Endothelial cell of umbilical vein (primary cell): ENCODE measurements around the gene HIPK4. TPM values are rescaled to one million over a fixed set of nuclear protein-coding genes. Genes with fewer than 3 reads are reported as not detected.

Experiments used
- BruUV-seq: library from RNA; stranded (reverse); fragments of 400-500 nt; replicated peaks from 2 replicates; lab custom pipeline; 2021; lab: Mats Ljungman, UMichigan
- CTCF ChIA-PET: fragments of 300-600, 350-600 bp; sonication (Branson Sonifier 250); formaldehyde crosslinking; loops from one replicate; lab custom pipeline; 2021; ENCODE audit warnings: antibody characterized with exemption, inconsistent platforms; lab: Charles Lee
- POLR2A ChIA-PET: fragments of 300-600, 350-600 bp; sonication (Branson Sonifier 250); formaldehyde crosslinking; loops from one replicate; lab custom pipeline; 2021; ENCODE audit warnings: antibody characterized with exemption, inconsistent platforms; lab: Charles Lee
- DNase-seq: peaks from one replicate; pipeline ENCODE4 v3.0.0-alpha.2; 2011; ENCODE audit warnings: low read depth, low spot score
- FAIRE-seq: peaks from 2 replicates; lab custom pipeline; 2011; peaks lifted over from hg19 to GRCh38; lab: Jason Lieb, UNC
- H2AFZ ChIP-seq: 2 replicates; pipeline ENCODE4 v1.6.0; 2012; ENCODE audit warnings: low read depth, low read length, control low read depth, inconsistent platforms
- H3K27ac ChIP-seq: 2 replicates; pipeline ENCODE4 v1.5.1; 2011; ENCODE audit warnings: low read depth, mild to moderate bottlenecking, control low read depth, low read length, moderate library complexity; ENCODE audit not compliant: insufficient read depth
- H3K27me3 ChIP-seq, 2 experiments: 2 replicates each; pipeline versions ENCODE4 v1.6.0 to v1.6.1; 2011; ENCODE audit warnings: low read length in 2 of 2, mixed read lengths in 1 of 2; ENCODE audit not compliant: control insufficient read depth in 2 of 2, insufficient read depth in 2 of 2
- H3K36me3 ChIP-seq, 2 experiments: 2 replicates in 1 of 2; 3 replicates in 1 of 2; pipeline ENCODE4 v1.5.1; 2011; ENCODE audit warnings: low read length in 2 of 2, mild to moderate bottlenecking in 1 of 2, moderate library complexity in 1 of 2; ENCODE audit not compliant: control insufficient read depth in 2 of 2, insufficient read depth in 2 of 2; ENCODE audit errors: extremely low read depth in 1 of 2
- H3K4me1 ChIP-seq: 3 replicates; pipeline ENCODE4 v1.5.1; 2011; ENCODE audit warnings: mild to moderate bottlenecking, low read length; ENCODE audit not compliant: control insufficient read depth, insufficient read depth; ENCODE audit errors: extremely low read depth
- H3K4me2 ChIP-seq: 2 replicates; pipeline ENCODE4 v1.6.1; 2011; ENCODE audit warnings: low read length, control low read depth, mixed read lengths; ENCODE audit not compliant: insufficient read depth
- H3K4me3 ChIP-seq, 3 experiments: fragments of 200-600 bp in 1 of 3; sonication (generic), shearing (Covaris generic) in 1 of 3; replicated peaks in 1 of 3; 2 replicates each; pipeline ENCODE4 v1.5.1; 2011 to 2016; ENCODE audit warnings: control low read depth in 3 of 3, low read length in 3 of 3, mild to moderate bottlenecking in 2 of 3, inconsistent platforms in 1 of 3, low read depth in 1 of 3, moderate library complexity in 1 of 3; ENCODE audit not compliant: insufficient read depth in 1 of 3
- H3K79me2 ChIP-seq: 2 replicates; pipeline ENCODE4 v1.6.0; 2012; ENCODE audit warnings: low read length, inconsistent platforms; ENCODE audit not compliant: control insufficient read depth, insufficient read depth
- H3K9ac ChIP-seq: replicated peaks from 2 replicates; pipeline ENCODE3; 2011; ENCODE audit warnings: low read length, control low read depth; ENCODE audit not compliant: insufficient read depth; ENCODE audit errors: extremely low read depth
- H3K9me1 ChIP-seq: replicated peaks from 3 replicates; pipeline ENCODE4 v1.6.0; 2011; ENCODE audit warnings: mild to moderate bottlenecking, low read length; ENCODE audit not compliant: control insufficient read depth, insufficient read depth; ENCODE audit errors: extremely low read depth
- H3K9me3 ChIP-seq: replicated peaks from 2 replicates; pipeline ENCODE4 v1.5.1; 2012; ENCODE audit warnings: low read length, inconsistent platforms; ENCODE audit not compliant: control insufficient read depth, insufficient read depth
- H4K20me1 ChIP-seq: replicated peaks from 2 replicates; pipeline ENCODE3; 2011; ENCODE audit warnings: mild to moderate bottlenecking, low read length; ENCODE audit not compliant: control insufficient read depth, insufficient read depth; ENCODE audit errors: extremely low read depth
- EZH2 ChIP-seq: IDR thresholded peaks from 2 replicates; pipeline ENCODE4 v1.6.1; 2012; ENCODE audit warnings: borderline replicate concordance, low read depth, mild to moderate bottlenecking, moderate library complexity, low read length, inconsistent platforms; ENCODE audit not compliant: severe bottlenecking
- FOS ChIP-seq: IDR thresholded peaks from 2 replicates; pipeline ENCODE4 v1.6.1; 2011; ENCODE audit warnings: mild to moderate bottlenecking, low read length, moderate library complexity, borderline replicate concordance; ENCODE audit not compliant: insufficient read depth
- GATA2 ChIP-seq: IDR thresholded peaks from 2 replicates; pipeline ENCODE4 v1.7.0; 2011; ENCODE audit warnings: low read depth, mild to moderate bottlenecking, moderate library complexity, mixed read lengths, low read length; ENCODE audit not compliant: insufficient read length, insufficient read depth
- JUN ChIP-seq: IDR thresholded peaks from 2 replicates; pipeline ENCODE4 v1.6.1; 2011; ENCODE audit warnings: borderline replicate concordance, low read depth; ENCODE audit not compliant: insufficient read length, insufficient read depth
- MAX ChIP-seq: IDR thresholded peaks from 2 replicates; pipeline ENCODE4 v1.6.1; 2011; ENCODE audit not compliant: insufficient read depth, insufficient read length
- MYC ChIP-seq: IDR thresholded peaks from one replicate; pipeline ENCODE4 v1.6.1; 2011; ENCODE audit warnings: mild to moderate bottlenecking, low read depth, low read length
- POLR2A ChIP-seq: IDR thresholded peaks from 2 replicates; pipeline ENCODE4 v1.6.1; 2012; ENCODE audit warnings: low read depth, mild to moderate bottlenecking, control low read depth, low read length
- POLR2AphosphoS5 ChIP-seq: IDR thresholded peaks from 2 replicates; pipeline ENCODE4 v1.6.1; 2012; ENCODE audit warnings: low read depth, mild to moderate bottlenecking, control low read depth, low read length, moderate library complexity; ENCODE audit not compliant: insufficient read depth
- dilution Hi-C: fragments of 300-500 bp; cut with MboI; formaldehyde crosslinking; loops from one replicate; pipeline ENCODE4 v1.15.0; 2019; ENCODE audit warnings: low sequenced_read_pairs; ENCODE audit not compliant: extremely low pct_ligation_motif_present
- intact Hi-C: fragments of 100-400 bp; cut with micrococcal nuclease; formaldehyde crosslinking; loops from one replicate; pipeline ENCODE4 v1.10.0; 2022
- polyA plus RNA-seq, 4 experiments: library from polyadenylated mRNA; depleted of rRNA in 3 of 4; stranded (reverse) in 3 of 4; unstranded in 1 of 4; fragments of >200 nt; gene quantifications; 2 replicates each; pipeline versions ENCODE4 v1.2.1 to v1.2.3, GENCODE V29; 2011 to 2012; ENCODE audit warnings: missing spikeins in 1 of 4
- total RNA-seq: library from RNA; stranded (reverse); gene quantifications from 2 replicates; pipeline ENCODE4 v1.2.3, GENCODE V29; 2021
- TF ChIP-seq, protein P1 (sequence below), 2 donors: IDR thresholded peaks; 1 replicate in 1 of 2; 2 replicates in 1 of 2; pipeline ENCODE4 v1.5.1; 2011; ENCODE audit warnings: low read length in 2 of 2, mild to moderate bottlenecking in 2 of 2, moderate library complexity in 2 of 2, control low read depth in 1 of 2, inconsistent platforms in 1 of 2, low read depth in 1 of 2; ENCODE audit not compliant: insufficient read depth in 1 of 2; ENCODE audit errors: extremely low read depth in 1 of 2

The HIPK4 gene
- total and polyA plus RNA-seq, 2 donors (not counting 3 experiments of a cell fraction or from before 2014, with no cell fraction given) = 0.12 TPM; not detected in 1

DNA sequence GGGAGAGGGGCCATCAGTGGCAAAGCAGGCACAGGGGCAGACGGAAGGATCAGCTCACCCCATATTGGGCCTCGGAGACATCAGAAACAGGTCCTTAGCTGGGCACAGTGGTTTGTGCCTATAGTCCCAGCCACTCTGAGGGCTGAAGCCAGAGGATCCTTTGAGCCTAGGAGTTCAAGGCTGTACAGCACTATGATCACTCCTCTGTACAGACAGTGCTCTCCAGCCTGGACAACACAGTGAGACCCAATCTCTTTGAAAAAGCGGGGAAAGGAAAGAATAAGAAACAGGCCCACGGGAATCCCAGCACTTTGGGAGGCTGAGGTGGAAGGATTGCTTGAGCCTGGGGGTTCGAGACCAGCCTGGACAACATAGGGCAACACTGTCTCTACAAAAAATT is 29.8 kb upstream of the HIPK4 start:
- H3K79me2 ChIP-seq = peaks cover 27% of the 10 kb centered on the region
- no peaks in the 10 kb centered on the region for H3K9me3 ChIP-seq
- H3K4me3 ChIP-seq = no peak overlapping the region
- no peaks in the 10 kb centered on the region for H3K9me1 ChIP-seq
- FAIRE-seq (no peak), DNase-seq (no peak)
- H3K36me3 ChIP-seq = peaks cover 8 to 9% of the 10 kb centered on the region in 2 experiments
- POLR2A ChIA-PET = interaction anchor here (1.2 to 1.9 kb wide), 2 partner anchors 13 to 23 kb away, joined by 3 to 15 read pairs; no protein-coding TSS in a partner anchor
- no peak overlapping the region for H3K9ac ChIP-seq
- TF ChIP-seq POLR2A = no peak
- no peak for TF ChIP-seq GATA2
- TF ChIP-seq MYC = no peak
- TF ChIP-seq EZH2 = no peak
- no peak for TF ChIP-seq POLR2AphosphoS5
- TF ChIP-seq FOS = no peak
- no peak for TF ChIP-seq MAX
- dilution Hi-C loops (no loop called here), intact Hi-C loops (loop anchor here (2.0 to 5.0 kb wide), 2 partner anchors 72 to 179 kb away; partner anchors contain the start of genes C19orf47 and PLD3)
- H4K20me1 ChIP-seq = no peaks in the 10 kb centered on the region
- peaks cover 26% of the 10 kb centered on the region for H3K4me1 ChIP-seq
- no peak overlapping the region for H3K27ac ChIP-seq
- no peaks in the 10 kb centered on the region for H3K27me3 ChIP-seq
- no TSS peak for BruUV-seq
- no peak overlapping the region for H2AFZ ChIP-seq
- H3K4me2 ChIP-seq = no peak overlapping the region
- CTCF ChIA-PET = interaction anchor here (1.1 to 3.7 kb wide), 13 partner anchors 9 to 180 kb away, joined by 3 to 43 read pairs (median 9); partner anchors contain the start of genes BLVRB, SERTAD3 and SPTBN4

DNA sequence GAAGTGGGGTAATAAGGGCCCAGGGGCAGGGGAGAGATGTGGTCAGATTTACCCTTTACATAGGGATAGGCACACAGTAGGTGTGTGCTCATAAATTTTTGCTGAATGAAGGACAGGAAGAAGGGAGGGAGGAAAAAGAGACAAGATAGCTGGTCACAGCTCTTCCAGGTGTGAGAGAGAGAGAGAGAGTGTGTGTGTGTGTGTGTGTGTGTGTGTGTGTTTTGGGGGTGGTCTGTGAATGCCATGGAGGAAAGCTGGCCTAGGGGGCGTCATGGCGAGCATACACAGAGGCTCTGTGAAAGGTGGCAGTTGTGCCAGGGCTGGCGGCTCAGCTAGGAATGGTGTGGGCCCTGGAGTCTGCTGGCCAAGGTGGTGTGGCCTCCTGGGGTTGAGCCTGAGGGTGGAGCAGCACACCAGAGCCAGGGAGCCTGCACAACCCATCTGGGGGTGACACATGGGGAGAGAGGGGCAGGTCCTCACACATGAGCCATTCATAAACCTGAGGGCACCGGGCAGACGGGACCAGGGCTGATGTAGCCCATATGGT is 29.2 kb upstream of the HIPK4 start:
- no peak for DNase-seq
- Histone ChIP-seq H2AFZ (no peak overlapping the region), H3K9me1 (no peaks in the 10 kb centered on the region), H3K79me2 (peaks cover 20% of the 10 kb centered on the region), H3K27me3 (no peaks in the 10 kb centered on the region), H3K9ac (no peak overlapping the region), H3K36me3 (peaks cover 8 to 9% of the 10 kb centered on the region in 2 experiments), H3K4me3 (no peak overlapping the region), H3K27ac (no peak overlapping the region), H3K4me2 (no peak overlapping the region), H3K4me1 (peaks cover 21% of the 10 kb centered on the region), H3K9me3 (no peaks in the 10 kb centered on the region), H4K20me1 (no peaks in the 10 kb centered on the region)
- BruUV-seq = no TSS peak
- intact Hi-C loops = no loop called here
- ChIA-PET POLR2A (no interaction called here), CTCF (interaction anchor here (3.7 kb wide), 1 partner anchor 46 kb away, joined by 43 read pairs; the partner anchor contains the start of genes BLVRB and SPTBN4)
- no peak for TF ChIP-seq GATA2
- TF ChIP-seq POLR2A = no peak
- TF ChIP-seq, protein P1, sequence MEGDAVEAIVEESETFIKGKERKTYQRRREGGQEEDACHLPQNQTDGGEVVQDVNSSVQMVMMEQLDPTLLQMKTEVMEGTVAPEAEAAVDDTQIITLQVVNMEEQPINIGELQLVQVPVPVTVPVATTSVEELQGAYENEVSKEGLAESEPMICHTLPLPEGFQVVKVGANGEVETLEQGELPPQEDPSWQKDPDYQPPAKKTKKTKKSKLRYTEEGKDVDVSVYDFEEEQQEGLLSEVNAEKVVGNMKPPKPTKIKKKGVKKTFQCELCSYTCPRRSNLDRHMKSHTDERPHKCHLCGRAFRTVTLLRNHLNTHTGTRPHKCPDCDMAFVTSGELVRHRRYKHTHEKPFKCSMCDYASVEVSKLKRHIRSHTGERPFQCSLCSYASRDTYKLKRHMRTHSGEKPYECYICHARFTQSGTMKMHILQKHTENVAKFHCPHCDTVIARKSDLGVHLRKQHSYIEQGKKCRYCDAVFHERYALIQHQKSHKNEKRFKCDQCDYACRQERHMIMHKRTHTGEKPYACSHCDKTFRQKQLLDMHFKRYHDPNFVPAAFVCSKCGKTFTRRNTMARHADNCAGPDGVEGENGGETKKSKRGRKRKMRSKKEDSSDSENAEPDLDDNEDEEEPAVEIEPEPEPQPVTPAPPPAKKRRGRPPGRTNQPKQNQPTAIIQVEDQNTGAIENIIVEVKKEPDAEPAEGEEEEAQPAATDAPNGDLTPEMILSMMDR (IDR thresholded peaks at IDR 0.05; ENCODE audit: extremely low read depth in 1 of 2, insufficient read depth in 1 of 2, low read depth in 1 of 2, low read length in 2 of 2) = no peak
- no peak for TF ChIP-seq POLR2AphosphoS5
- no peak for TF ChIP-seq MAX
- no peak for TF ChIP-seq FOS
- TF ChIP-seq MYC = no peak
- no peak for TF ChIP-seq EZH2
- no peak for TF ChIP-seq JUN
- dilution Hi-C loops = no loop called here
- FAIRE-seq = no peak
